Measurements from ENCODE around the gene TNFRSF8. TPM values are rescaled to one million over a fixed set of nuclear protein-coding genes. Genes with fewer than 3 reads are reported as not detected.

Gene TNFRSF8
- total RNA-seq, 1 donor from 2014 or later: 0.52 TPM

DNA sequence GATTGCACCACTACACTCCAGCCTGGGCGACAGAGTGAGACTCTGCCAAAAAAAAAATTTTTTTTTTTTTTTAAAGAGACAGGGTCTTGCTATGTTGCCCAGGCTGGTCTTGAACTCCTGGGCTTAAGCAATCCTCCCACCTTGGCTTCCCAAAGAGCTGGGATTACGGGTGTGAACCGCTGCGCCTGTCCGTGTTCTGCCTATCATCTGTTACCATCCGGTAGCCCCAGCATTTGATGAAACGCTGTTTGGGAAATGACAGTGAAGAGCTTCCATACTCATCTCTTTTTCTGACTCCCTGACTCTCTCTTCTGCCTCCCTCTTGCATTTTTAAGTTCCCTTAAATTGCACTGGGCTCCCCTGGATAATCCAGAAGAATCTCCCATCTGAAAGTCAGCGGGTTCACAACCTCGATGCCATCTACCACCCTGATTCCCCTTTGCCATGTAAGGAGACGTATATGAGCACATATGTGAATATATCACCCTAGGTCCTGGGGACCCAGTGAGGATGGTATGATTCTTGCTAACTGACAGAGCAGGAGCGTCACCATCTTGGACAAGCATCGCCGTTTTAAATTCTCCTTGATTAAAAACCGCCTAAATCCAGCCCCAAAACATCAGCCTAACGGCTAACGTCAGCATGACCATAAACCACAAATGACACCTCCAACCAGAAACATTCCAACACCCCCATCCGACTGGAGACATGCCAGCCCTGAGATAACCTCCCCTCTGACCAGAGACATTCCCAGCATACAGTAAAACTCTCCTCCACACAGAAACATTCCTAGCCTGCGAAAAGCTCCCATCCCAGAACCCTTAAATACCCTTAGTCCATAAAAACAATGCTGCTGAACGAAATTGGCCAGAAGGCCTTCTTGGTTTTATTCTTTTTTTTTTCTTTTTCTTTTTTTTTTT is 12.4 kb downstream of the TNFRSF8 start:
- H3K9ac ChIP-seq (ENCODE audit: low read depth in 1 of 3, low read length in 3 of 3): no peak overlapping the region
- H3K4me1 ChIP-seq (ENCODE audit: control insufficient read depth in 3 of 3, insufficient read depth in 3 of 3, low read length in 3 of 3): peaks cover 0 to 2% (median 0%) of the 10 kb centered on the region in 3 donors
- H3K36me3 ChIP-seq (ENCODE audit: control insufficient read depth in 3 of 3, insufficient read depth in 3 of 3, low read length in 3 of 3): no peaks in the 10 kb centered on the region
- no peak overlapping the region for H3K4me3 ChIP-seq (ENCODE audit: low read length in 3 of 3)
- H3K27me3 ChIP-seq (ENCODE audit: control insufficient read depth in 3 of 3, insufficient read depth in 3 of 3, low read length in 3 of 3): peaks cover 2 to 17% (median 11%) of the 10 kb centered on the region in 3 donors
- H3K9me3 ChIP-seq (ENCODE audit: control insufficient read depth in 3 of 3, low read length in 3 of 3): peaks cover 3 to 5% (median 4%) of the 10 kb centered on the region in 3 donors
- no peak overlapping the region for H3K27ac ChIP-seq (ENCODE audit: low read depth, low read length)

DNA sequence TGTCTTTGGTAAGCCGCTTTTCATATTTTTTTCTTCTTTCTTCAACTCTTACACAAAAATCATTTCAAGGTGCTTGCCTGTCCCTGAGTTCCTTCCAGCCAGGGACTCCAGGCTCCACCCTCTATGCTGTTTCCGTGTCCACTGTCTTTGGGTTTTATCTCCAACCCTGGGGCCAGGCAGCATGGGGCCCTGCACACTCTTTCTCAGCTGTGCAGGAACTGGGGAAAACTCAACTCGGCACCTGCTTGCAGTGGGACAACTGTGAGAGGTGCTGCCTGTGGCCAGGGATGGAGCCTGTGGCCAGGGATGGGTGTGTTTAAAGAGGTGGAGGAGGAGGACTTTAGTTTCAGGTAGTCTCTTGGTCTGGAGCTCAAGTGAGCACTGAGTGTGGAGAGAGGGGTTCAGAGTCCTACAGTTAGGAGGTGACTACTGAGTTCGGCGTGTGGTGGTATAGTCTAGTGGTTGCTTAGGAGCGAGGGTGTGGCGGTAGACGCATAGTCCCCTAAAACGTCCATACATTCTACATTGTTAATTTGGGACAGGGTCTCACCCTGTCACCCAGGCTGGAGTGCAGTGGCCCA is 13.4 kb downstream of the TNFRSF8 start:
- no peak overlapping the region for H3K27ac ChIP-seq (ENCODE audit: low read depth, low read length)
- H3K4me1 ChIP-seq (ENCODE audit: control insufficient read depth in 3 of 3, insufficient read depth in 3 of 3, low read length in 3 of 3): peaks cover 0 to 2% (median 0%) of the 10 kb centered on the region in 3 donors
- no peak overlapping the region for H3K4me3 ChIP-seq (ENCODE audit: low read length in 3 of 3)
- peaks cover 3 to 5% (median 4%) of the 10 kb centered on the region in 3 donors for H3K9me3 ChIP-seq (ENCODE audit: control insufficient read depth in 3 of 3, low read length in 3 of 3)
- H3K27me3 ChIP-seq (ENCODE audit: control insufficient read depth in 3 of 3, insufficient read depth in 3 of 3, low read length in 3 of 3): peaks cover 0 to 17% (median 11%) of the 10 kb centered on the region in 3 donors
- H3K36me3 ChIP-seq (ENCODE audit: control insufficient read depth in 3 of 3, insufficient read depth in 3 of 3, low read length in 3 of 3): no peaks in the 10 kb centered on the region
- no peak overlapping the region for H3K9ac ChIP-seq (ENCODE audit: low read depth in 1 of 3, low read length in 3 of 3)

GRCh38 chr1:12078575-12078937 is 15.5 kb downstream of the TNFRSF8 start:
- Histone ChIP-seq H3K9ac (ENCODE audit: low read depth in 1 of 3, low read length in 3 of 3) (no peak overlapping the region), H3K27me3 (ENCODE audit: control insufficient read depth in 3 of 3, insufficient read depth in 3 of 3, low read length in 3 of 3) (peaks cover 0 to 14% (median 11%) of the 10 kb centered on the region in 3 donors), H3K36me3 (ENCODE audit: control insufficient read depth in 3 of 3, insufficient read depth in 3 of 3, low read length in 3 of 3) (no peaks in the 10 kb centered on the region), H3K27ac (ENCODE audit: low read depth, low read length) (no peak overlapping the region), H3K4me3 (ENCODE audit: low read length in 3 of 3) (no peak overlapping the region), H3K9me3 (ENCODE audit: control insufficient read depth in 3 of 3, low read length in 3 of 3) (peaks cover 3 to 9% (median 7%) of the 10 kb centered on the region in 3 donors), H3K4me1 (ENCODE audit: control insufficient read depth in 3 of 3, insufficient read depth in 3 of 3, low read length in 3 of 3) (peaks cover 0 to 2% (median 0%) of the 10 kb centered on the region in 3 donors)

DNA sequence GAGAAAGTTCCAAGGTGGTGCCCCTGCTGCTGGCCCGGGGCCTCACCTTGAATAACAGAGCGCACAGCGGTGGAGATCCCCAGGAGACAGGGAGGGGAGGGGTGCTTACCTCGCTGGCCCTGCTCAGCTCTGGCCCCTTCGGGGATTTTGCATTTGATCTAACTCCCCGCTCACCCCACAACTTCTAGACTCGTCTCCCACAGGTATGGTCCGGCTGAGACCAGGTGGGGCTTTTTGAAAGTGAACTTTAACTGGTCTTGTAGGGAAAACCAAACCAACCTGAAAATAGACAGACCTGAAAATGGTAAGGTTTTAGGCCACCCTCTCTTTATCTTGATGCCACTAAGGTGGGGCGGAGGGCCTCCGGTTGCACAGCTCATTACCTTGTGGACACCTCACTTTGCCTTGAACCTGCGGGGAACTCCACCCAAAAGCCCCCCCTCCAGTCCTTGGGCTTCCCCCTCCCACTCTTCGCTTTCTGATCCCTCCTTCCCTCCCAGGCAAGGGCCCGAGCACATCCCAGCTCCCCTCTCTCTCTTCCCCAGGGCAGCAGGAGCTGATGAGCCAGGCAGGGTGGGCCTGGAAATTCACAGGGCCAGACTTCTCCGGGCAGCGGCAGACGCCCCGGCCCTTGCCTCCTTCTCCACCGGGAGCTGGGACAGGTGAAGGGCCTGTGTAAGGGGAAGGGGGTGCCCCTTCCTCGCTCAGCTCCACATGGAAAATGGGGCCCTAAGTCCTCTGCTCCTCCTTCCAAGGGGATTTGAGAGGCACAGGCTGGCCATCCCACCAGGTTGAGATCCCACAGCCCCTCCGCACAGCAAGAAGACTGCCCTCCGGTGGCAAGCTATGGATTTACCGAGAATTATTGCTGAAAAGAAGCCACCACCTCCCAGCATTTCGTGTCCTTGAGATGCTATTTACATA is 16.1 kb downstream of the TNFRSF8 start:
- H3K36me3 ChIP-seq (ENCODE audit: control insufficient read depth in 3 of 3, insufficient read depth in 3 of 3, low read length in 3 of 3): no peaks in the 10 kb centered on the region
- no peak overlapping the region for H3K27ac ChIP-seq (ENCODE audit: low read depth, low read length)
- H3K4me1 ChIP-seq (ENCODE audit: control insufficient read depth in 3 of 3, insufficient read depth in 3 of 3, low read length in 3 of 3): peaks cover 0 to 2% (median 0%) of the 10 kb centered on the region in 3 donors
- H3K4me3 ChIP-seq (ENCODE audit: low read length in 3 of 3): no peak overlapping the region
- H3K9ac ChIP-seq (ENCODE audit: low read depth in 1 of 3, low read length in 3 of 3): no peak overlapping the region
- H3K27me3 ChIP-seq (ENCODE audit: control insufficient read depth in 3 of 3, insufficient read depth in 3 of 3, low read length in 3 of 3): peaks cover 0 to 14% (median 11%) of the 10 kb centered on the region in 3 donors
- H3K9me3 ChIP-seq (ENCODE audit: control insufficient read depth in 3 of 3, low read length in 3 of 3): peaks cover 3 to 9% (median 7%) of the 10 kb centered on the region in 3 donors

DNA sequence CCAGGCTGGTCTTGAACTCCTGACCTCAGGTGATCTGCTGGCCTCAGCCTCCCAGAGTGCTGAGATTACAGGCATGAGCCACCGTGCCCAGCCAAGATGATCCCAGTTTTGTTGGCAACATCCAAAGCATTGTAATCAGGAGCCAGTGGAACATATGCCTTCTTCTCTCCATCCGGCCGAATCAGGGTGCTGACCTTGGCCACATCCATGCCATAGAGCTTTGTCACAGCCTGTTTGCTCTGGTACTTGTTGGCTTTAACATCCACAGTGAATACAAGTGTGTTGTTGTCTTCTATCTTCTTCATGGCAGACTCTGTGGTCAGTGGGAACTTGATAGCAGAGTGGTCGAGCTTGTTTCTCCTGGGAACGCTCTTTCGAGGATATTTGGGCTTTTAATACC is 17.1 kb downstream of the TNFRSF8 start:
- Histone ChIP-seq H3K4me1 (ENCODE audit: control insufficient read depth in 3 of 3, insufficient read depth in 3 of 3, low read length in 3 of 3) (peaks cover 0 to 2% (median 0%) of the 10 kb centered on the region in 3 donors), H3K9ac (ENCODE audit: low read depth in 1 of 3, low read length in 3 of 3) (no peak overlapping the region), H3K27ac (ENCODE audit: low read depth, low read length) (no peak overlapping the region), H3K27me3 (ENCODE audit: control insufficient read depth in 3 of 3, insufficient read depth in 3 of 3, low read length in 3 of 3) (peaks cover 0 to 14% (median 11%) of the 10 kb centered on the region in 3 donors), H3K36me3 (ENCODE audit: control insufficient read depth in 3 of 3, insufficient read depth in 3 of 3, low read length in 3 of 3) (no peaks in the 10 kb centered on the region), H3K4me3 (ENCODE audit: low read length in 3 of 3) (no peak overlapping the region), H3K9me3 (ENCODE audit: control insufficient read depth in 3 of 3, low read length in 3 of 3) (peaks cover 3 to 9% (median 7%) of the 10 kb centered on the region in 3 donors)

DNA sequence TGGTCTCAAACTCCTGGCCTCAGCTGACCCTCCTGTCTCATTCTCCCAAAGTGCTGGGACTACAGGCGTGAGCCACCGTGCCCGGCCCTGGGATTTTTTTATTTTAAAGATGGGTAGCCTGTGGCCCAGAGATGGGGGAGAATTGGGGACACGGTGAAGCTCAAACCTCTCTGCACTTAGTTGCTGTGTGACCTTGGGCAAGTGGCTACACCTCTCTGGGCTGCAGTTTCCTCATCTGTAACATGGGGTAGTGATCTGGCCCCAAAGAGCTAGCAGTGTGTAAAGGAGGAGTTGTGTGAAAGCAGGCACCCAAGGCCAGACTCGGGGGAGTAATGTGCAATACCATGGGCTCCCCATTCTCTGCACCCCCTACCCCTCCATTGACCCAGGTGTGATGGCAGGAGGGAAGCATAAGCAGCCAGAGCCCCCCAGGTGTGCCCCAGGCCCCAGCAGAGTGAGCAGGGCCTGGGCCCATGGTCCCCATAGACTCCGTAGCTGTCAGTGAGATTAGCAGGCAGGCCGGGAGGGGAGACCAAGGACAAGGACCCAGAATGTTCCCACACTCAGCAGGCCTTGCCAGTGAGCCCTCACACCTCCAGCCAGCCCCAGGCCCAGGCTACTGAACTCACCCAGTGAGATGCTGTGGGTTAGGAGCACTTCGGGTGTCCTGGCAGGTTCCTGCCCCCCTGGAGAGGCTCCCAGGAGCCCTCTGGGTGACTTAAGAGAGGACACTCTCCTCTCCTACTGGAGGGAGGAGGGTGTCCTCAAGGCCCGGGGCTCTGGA is 17.9 kb downstream of the TNFRSF8 start:
- no peaks in the 10 kb centered on the region for H3K4me1 ChIP-seq (ENCODE audit: control insufficient read depth in 3 of 3, insufficient read depth in 3 of 3, low read length in 3 of 3)
- no peaks in the 10 kb centered on the region for H3K36me3 ChIP-seq (ENCODE audit: control insufficient read depth in 3 of 3, insufficient read depth in 3 of 3, low read length in 3 of 3)
- peaks cover 3 to 9% (median 7%) of the 10 kb centered on the region in 3 donors for H3K9me3 ChIP-seq (ENCODE audit: control insufficient read depth in 3 of 3, low read length in 3 of 3)
- H3K4me3 ChIP-seq (ENCODE audit: low read length in 3 of 3): no peak overlapping the region
- H3K27me3 ChIP-seq (ENCODE audit: control insufficient read depth in 3 of 3, insufficient read depth in 3 of 3, low read length in 3 of 3): peaks cover 0 to 14% (median 11%) of the 10 kb centered on the region in 3 donors
- H3K27ac ChIP-seq (ENCODE audit: low read depth, low read length): no peak overlapping the region
- no peak overlapping the region for H3K9ac ChIP-seq (ENCODE audit: low read depth in 1 of 3, low read length in 3 of 3)

GRCh38 chr1:12081648-12082396 is 18.7 kb downstream of the TNFRSF8 start:
- H3K27me3 ChIP-seq (ENCODE audit: control insufficient read depth in 3 of 3, insufficient read depth in 3 of 3, low read length in 3 of 3): peaks cover 0 to 14% (median 11%) of the 10 kb centered on the region in 3 donors
- peaks cover 3 to 7% (median 7%) of the 10 kb centered on the region in 3 donors for H3K9me3 ChIP-seq (ENCODE audit: control insufficient read depth in 3 of 3, low read length in 3 of 3)
- no peak overlapping the region for H3K27ac ChIP-seq (ENCODE audit: low read depth, low read length)
- no peak overlapping the region for H3K9ac ChIP-seq (ENCODE audit: low read depth in 1 of 3, low read length in 3 of 3)
- H3K4me1 ChIP-seq (ENCODE audit: control insufficient read depth in 3 of 3, insufficient read depth in 3 of 3, low read length in 3 of 3): no peaks in the 10 kb centered on the region
- H3K4me3 ChIP-seq (ENCODE audit: low read length in 3 of 3): no peak overlapping the region
- no peaks in the 10 kb centered on the region for H3K36me3 ChIP-seq (ENCODE audit: control insufficient read depth in 3 of 3, insufficient read depth in 3 of 3, low read length in 3 of 3)

GRCh38 chr1:12082988-12083387 is 19.9 kb downstream of the TNFRSF8 start:
- H3K9me3 ChIP-seq (ENCODE audit: control insufficient read depth in 3 of 3, low read length in 3 of 3): peaks cover 0 to 4% (median 4%) of the 10 kb centered on the region in 3 donors
- H3K27me3 ChIP-seq (ENCODE audit: control insufficient read depth in 3 of 3, insufficient read depth in 3 of 3, low read length in 3 of 3): peaks cover 0 to 11% (median 11%) of the 10 kb centered on the region in 3 donors
- no peaks in the 10 kb centered on the region for H3K36me3 ChIP-seq (ENCODE audit: control insufficient read depth in 3 of 3, insufficient read depth in 3 of 3, low read length in 3 of 3)
- no peak overlapping the region for H3K27ac ChIP-seq (ENCODE audit: low read depth, low read length)
- H3K9ac ChIP-seq (ENCODE audit: low read depth in 1 of 3, low read length in 3 of 3): no peak overlapping the region
- H3K4me3 ChIP-seq (ENCODE audit: low read length in 3 of 3): no peak overlapping the region
- no peaks in the 10 kb centered on the region for H3K4me1 ChIP-seq (ENCODE audit: control insufficient read depth in 3 of 3, insufficient read depth in 3 of 3, low read length in 3 of 3)
